Measurements from ENCODE around the gene ISLR2. TPM values are rescaled to one million over a fixed set of nuclear protein-coding genes. Genes with fewer than 3 reads are reported as not detected.
A peak's percentile ranks its signal among the peaks of the same experiment; 100 is the strongest.

Gene ISLR2
- total RNA-seq, 1 donor = under 0.01 TPM

DNA sequence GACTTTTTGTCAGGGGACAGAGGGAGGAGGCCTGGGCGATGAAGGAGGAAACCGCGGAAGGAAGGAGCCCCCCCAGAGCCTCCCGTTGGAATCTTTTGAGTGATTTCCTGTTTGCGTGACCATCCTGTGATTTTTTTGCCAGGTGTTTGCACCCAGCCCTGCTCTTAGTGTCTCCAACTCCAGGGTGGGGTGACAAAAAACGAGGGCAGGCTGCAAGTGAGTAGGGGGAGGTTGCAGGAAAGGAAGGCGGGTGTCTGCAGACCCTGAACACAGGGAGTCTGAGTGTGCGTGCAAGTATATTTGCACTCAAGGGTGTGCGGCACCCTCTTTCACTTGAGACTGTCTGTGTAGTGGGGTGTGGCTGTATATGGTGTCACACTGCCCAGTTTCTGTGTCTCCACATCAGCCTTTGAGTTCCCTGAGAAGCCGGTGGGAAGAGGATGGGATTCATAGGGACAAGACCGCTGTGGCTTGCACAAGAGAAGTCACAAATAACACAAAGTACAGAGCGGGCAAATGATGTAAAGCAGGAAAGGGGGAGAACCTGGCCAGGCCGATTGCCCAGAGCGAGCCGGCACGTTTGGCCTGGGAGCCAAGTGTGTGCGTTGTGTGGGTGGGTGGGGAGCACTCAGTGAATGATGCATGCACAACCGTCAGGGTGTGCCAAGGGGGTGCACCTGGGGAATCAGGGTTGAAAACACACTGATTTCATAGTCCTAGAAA, 6.6 kb downstream of the ISLR2 start:
- no peak for DNase-seq (ENCODE audit: insufficient read length, low spot score, missing footprints)
- Histone ChIP-seq H2AFZ (ENCODE audit: low read length) (no peak overlapping the region), H3K27me3 (ENCODE audit: insufficient read depth, low read length) (peaks cover 58% of the 10 kb centered on the region)

DNA sequence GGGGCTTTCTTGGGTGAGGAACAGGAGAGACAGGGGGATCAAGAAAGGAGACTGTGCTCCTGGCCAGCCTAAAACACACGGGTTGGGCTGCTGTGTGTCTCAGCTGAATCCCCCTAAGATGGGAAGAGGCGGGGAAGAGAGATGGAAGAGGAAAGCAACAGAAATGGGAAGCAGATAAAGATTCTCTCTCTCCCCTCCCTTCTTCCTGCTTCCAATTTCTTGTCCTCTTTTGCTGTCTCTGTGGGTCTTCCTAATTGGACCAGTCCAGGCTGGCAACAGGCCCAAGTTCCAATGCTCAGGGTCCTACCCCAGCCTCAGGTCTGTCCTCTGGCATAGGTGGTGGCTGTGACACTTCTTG, 7.1 kb downstream of the ISLR2 start:
- H3K4me3 ChIP-seq (ENCODE audit: insufficient read depth, low read length) = no peak overlapping the region
- no peak overlapping the region for H3K4me2 ChIP-seq (ENCODE audit: insufficient read depth, low read length)
- peaks cover 53% of the 10 kb centered on the region for H3K27me3 ChIP-seq (ENCODE audit: insufficient read depth, low read length)
- peaks cover 2% of the 10 kb centered on the region for H3K9me3 ChIP-seq (ENCODE audit: low read depth, low read length)
- H3K27ac ChIP-seq (ENCODE audit: low read depth, low read length) = no peak overlapping the region
- peaks cover 5% of the 10 kb centered on the region for H3K4me1 ChIP-seq (ENCODE audit: insufficient read depth, low read length)
- DNase-seq (ENCODE audit: insufficient read length, low spot score, missing footprints) = no peak
- no peaks in the 10 kb centered on the region for H3K36me3 ChIP-seq (ENCODE audit: insufficient read depth, low read length)
- no peak overlapping the region for H2AFZ ChIP-seq (ENCODE audit: low read length)
- H4K20me1 ChIP-seq (ENCODE audit: insufficient read depth, low read length) = no peaks in the 10 kb centered on the region
- TF ChIP-seq, protein P1, sequence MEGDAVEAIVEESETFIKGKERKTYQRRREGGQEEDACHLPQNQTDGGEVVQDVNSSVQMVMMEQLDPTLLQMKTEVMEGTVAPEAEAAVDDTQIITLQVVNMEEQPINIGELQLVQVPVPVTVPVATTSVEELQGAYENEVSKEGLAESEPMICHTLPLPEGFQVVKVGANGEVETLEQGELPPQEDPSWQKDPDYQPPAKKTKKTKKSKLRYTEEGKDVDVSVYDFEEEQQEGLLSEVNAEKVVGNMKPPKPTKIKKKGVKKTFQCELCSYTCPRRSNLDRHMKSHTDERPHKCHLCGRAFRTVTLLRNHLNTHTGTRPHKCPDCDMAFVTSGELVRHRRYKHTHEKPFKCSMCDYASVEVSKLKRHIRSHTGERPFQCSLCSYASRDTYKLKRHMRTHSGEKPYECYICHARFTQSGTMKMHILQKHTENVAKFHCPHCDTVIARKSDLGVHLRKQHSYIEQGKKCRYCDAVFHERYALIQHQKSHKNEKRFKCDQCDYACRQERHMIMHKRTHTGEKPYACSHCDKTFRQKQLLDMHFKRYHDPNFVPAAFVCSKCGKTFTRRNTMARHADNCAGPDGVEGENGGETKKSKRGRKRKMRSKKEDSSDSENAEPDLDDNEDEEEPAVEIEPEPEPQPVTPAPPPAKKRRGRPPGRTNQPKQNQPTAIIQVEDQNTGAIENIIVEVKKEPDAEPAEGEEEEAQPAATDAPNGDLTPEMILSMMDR (IDR thresholded peaks at IDR 0.05; ENCODE audit: extremely low read depth, low read depth, low read length) = no peak
- H3K79me2 ChIP-seq (ENCODE audit: insufficient read depth, low read length) = no peaks in the 10 kb centered on the region

More for the DNA sequence above, 6.6 kb downstream of the ISLR2 start:
- Histone ChIP-seq H3K4me2 (ENCODE audit: insufficient read depth, low read length) (peak overlapping the region; percentile 64), H3K9me3 (ENCODE audit: low read depth, low read length) (peaks cover 2% of the 10 kb centered on the region), H3K27ac (ENCODE audit: low read depth, low read length) (no peak overlapping the region), H4K20me1 (ENCODE audit: insufficient read depth, low read length) (no peaks in the 10 kb centered on the region), H3K79me2 (ENCODE audit: insufficient read depth, low read length) (no peaks in the 10 kb centered on the region), H3K4me3 (ENCODE audit: insufficient read depth, low read length) (peak overlapping the region; percentile 58), H3K36me3 (ENCODE audit: insufficient read depth, low read length) (no peaks in the 10 kb centered on the region), H3K4me1 (ENCODE audit: insufficient read depth, low read length) (peaks cover 5% of the 10 kb centered on the region)
- TF ChIP-seq, protein P1 (IDR thresholded peaks at IDR 0.05; ENCODE audit: extremely low read depth, low read depth, low read length) = no peak

GRCh38 chr15:74138642-74139041, 8.3 kb downstream of the ISLR2 start:
- DNase-seq (ENCODE audit: insufficient read length, low spot score, missing footprints) = no peak
- H3K4me3 ChIP-seq (ENCODE audit: insufficient read depth, low read length) = no peak overlapping the region
- no peaks in the 10 kb centered on the region for H3K79me2 ChIP-seq (ENCODE audit: insufficient read depth, low read length)
- peaks cover 2% of the 10 kb centered on the region for H3K9me3 ChIP-seq (ENCODE audit: low read depth, low read length)
- peaks cover 42% of the 10 kb centered on the region for H3K27me3 ChIP-seq (ENCODE audit: insufficient read depth, low read length)
- peaks cover 5% of the 10 kb centered on the region for H3K4me1 ChIP-seq (ENCODE audit: insufficient read depth, low read length)
- no peaks in the 10 kb centered on the region for H3K36me3 ChIP-seq (ENCODE audit: insufficient read depth, low read length)
- no peak overlapping the region for H3K27ac ChIP-seq (ENCODE audit: low read depth, low read length)
- no peak overlapping the region for H3K4me2 ChIP-seq (ENCODE audit: insufficient read depth, low read length)
- TF ChIP-seq, protein P1 (IDR thresholded peaks at IDR 0.05; ENCODE audit: extremely low read depth, low read depth, low read length) = no peak
- H4K20me1 ChIP-seq (ENCODE audit: insufficient read depth, low read length) = no peaks in the 10 kb centered on the region
- no peak overlapping the region for H2AFZ ChIP-seq (ENCODE audit: low read length)

GRCh38 chr15:74141591-74141990, 11.2 kb downstream of the ISLR2 start:
- H2AFZ ChIP-seq (ENCODE audit: low read length) = no peak overlapping the region
- DNase-seq (ENCODE audit: insufficient read length, low spot score, missing footprints) = no peak

More at GRCh38 chr15:74141591-74141990, 11.2 kb downstream of the ISLR2 start:
- Histone ChIP-seq H3K79me2 (ENCODE audit: insufficient read depth, low read length) (no peaks in the 10 kb centered on the region), H3K4me2 (ENCODE audit: insufficient read depth, low read length) (no peak overlapping the region), H4K20me1 (ENCODE audit: insufficient read depth, low read length) (no peaks in the 10 kb centered on the region), H3K27ac (ENCODE audit: low read depth, low read length) (no peak overlapping the region), H3K4me3 (ENCODE audit: insufficient read depth, low read length) (no peak overlapping the region), H3K9me3 (ENCODE audit: low read depth, low read length) (no peaks in the 10 kb centered on the region), H3K36me3 (ENCODE audit: insufficient read depth, low read length) (no peaks in the 10 kb centered on the region), H3K27me3 (ENCODE audit: insufficient read depth, low read length) (peaks cover 26% of the 10 kb centered on the region), H3K4me1 (ENCODE audit: insufficient read depth, low read length) (peaks cover 4% of the 10 kb centered on the region)
- TF ChIP-seq, protein P1 (IDR thresholded peaks at IDR 0.05; ENCODE audit: extremely low read depth, low read depth, low read length) = no peak
